HG03432 (cell line): ENCODE data around the gene EXOC7.

ENCODE experiments used
- ATAC-seq: cut with Tn5 transposase; IDR thresholded peaks from one replicate; pipeline ENCODE4 v1.9.1; 2021; ENCODE audit warnings: mild to moderate bottlenecking, moderate library complexity; ENCODE audit not compliant: unreplicated experiment

EXOC7 gene

GRCh38 chr17:76138234-76138895 lies 34.8 kb upstream of the EXOC7 start:
- no peak for ATAC-seq

GRCh38 chr17:76137351-76138233 lies 34.0 kb upstream of the EXOC7 start:
- ATAC-seq, result no peak

GRCh38 chr17:76137001-76137350 lies 33.4 kb upstream of the EXOC7 start:
- ATAC-seq, result no peak

- no peak for ATAC-seq
Measured at GRCh38 chr17:76136276-76137000, 32.9 kb upstream of the EXOC7 start.

GRCh38 chr17:76135810-76136188 lies 32.2 kb upstream of the EXOC7 start:
- no peak for ATAC-seq

GRCh38 chr17:76134911-76135809 lies 31.6 kb upstream of the EXOC7 start:
- no peak for ATAC-seq

GRCh38 chr17:76132574-76133338 lies 29.2 kb upstream of the EXOC7 start:
- no peak for ATAC-seq

- ATAC-seq, result no peak
Measured at GRCh38 chr17:76131692-76132573, 28.3 kb upstream of the EXOC7 start.

GRCh38 chr17:76131051-76131691 lies 27.6 kb upstream of the EXOC7 start:
- no peak for ATAC-seq

- no peak for ATAC-seq
Measured at GRCh38 chr17:76130473-76130872, 26.9 kb upstream of the EXOC7 start.

- no peak for ATAC-seq
Measured at GRCh38 chr17:76125922-76126321, 22.3 kb upstream of the EXOC7 start.

GRCh38 chr17:76125391-76125675 lies 21.7 kb upstream of the EXOC7 start:
- no peak for ATAC-seq

- ATAC-seq, result no peak
Measured at GRCh38 chr17:76124582-76125390, 21.2 kb upstream of the EXOC7 start.

- ATAC-seq, result no peak
Measured at GRCh38 chr17:76123749-76124581, 20.4 kb upstream of the EXOC7 start.

- ATAC-seq, result no peak
Measured at GRCh38 chr17:76123191-76123499, 19.6 kb upstream of the EXOC7 start.

GRCh38 chr17:76122431-76123190 lies 19.0 kb upstream of the EXOC7 start:
- ATAC-seq, result no peak
